Activated T-cell treated with anti-CD3 and anti-CD28 coated beads, Interleukin-2, amount 50 U/mL, for 1 hour (primary cell): ENCODE data around the gene SLC2A9.
"Not testable (repeated sequence)": the region's sequence is repeated elsewhere in the genome, so short reads cannot be mapped to it uniquely, and the experiment has no call there.

Experiments used
- DNase-seq: peaks from one replicate; pipeline ENCODE4 v3.0.0-alpha.2; 2020

SLC2A9 gene

GRCh38 chr4:9994246-9994847 is 26.9 kb downstream of the SLC2A9 start:
- DNase-seq: no peak

GRCh38 chr4:9989918-9990635 is 31.2 kb downstream of the SLC2A9 start:
- no peak for DNase-seq

GRCh38 chr4:9988933-9989332 is 32.4 kb downstream of the SLC2A9 start:
- DNase-seq: no peak

DNA sequence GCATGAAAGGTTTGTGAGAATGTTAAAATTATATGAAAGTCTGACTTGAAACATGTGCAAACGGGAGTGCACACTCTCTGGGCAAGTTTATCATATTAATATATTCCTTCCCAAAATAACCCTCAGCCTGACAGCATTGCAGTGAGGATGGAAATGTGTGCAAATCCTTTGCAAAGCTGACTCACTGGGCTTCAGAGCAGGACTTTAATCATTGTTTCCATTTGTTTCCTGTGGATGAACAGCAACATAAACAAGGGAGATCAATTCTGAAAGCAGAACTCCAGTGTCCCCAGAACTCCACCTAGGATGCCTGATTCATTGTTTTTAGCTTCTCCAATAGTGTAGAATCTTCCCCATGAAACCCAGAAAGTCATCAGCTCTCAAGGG is 32.9 kb downstream of the SLC2A9 start:
- DNase-seq: no peak

DNA sequence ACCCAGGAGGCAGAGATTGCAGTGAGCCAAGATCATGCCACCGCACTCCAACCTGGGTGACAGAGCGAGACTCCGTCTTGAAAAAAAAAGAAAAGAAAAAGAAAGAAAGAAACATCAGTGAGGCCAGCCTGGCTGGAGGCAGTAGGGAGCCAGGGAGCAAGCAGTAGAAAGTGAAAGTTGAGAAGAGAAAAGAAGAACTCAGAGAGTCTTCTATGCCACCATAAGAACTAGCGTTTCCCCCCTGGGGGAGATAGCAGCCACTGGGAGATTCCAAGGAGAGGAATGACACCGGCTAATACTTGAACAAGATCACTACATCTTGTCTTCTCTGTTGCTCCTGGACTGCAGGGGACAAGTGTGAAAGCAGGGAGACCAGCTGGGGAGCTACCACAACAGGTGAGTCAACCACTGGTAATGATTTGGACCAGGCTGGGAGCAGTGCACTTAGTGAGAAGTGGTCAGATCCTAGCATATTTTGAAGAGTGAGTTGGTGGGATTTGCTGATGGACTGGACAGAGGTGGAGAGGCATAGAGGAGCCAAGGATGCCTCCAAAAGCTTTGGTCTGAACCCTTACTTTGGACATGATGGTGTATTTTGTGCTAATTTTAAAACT is 33.4 kb downstream of the SLC2A9 start:
- DNase-seq: no peak

- DNase-seq: no peak
Observed at GRCh38 chr4:9984621-9985020, 36.7 kb downstream of the SLC2A9 start.

GRCh38 chr4:9983211-9983610 is 38.1 kb downstream of the SLC2A9 start:
- DNase-seq: no peak

- DNase-seq: not testable (repeated sequence)
Observed at GRCh38 chr4:9981899-9982298, 39.4 kb downstream of the SLC2A9 start.

GRCh38 chr4:9980898-9981297 is 40.4 kb downstream of the SLC2A9 start:
- no peak for DNase-seq

- no peak for DNase-seq
Observed at GRCh38 chr4:9979101-9979701, 42.1 kb downstream of the SLC2A9 start.

DNA sequence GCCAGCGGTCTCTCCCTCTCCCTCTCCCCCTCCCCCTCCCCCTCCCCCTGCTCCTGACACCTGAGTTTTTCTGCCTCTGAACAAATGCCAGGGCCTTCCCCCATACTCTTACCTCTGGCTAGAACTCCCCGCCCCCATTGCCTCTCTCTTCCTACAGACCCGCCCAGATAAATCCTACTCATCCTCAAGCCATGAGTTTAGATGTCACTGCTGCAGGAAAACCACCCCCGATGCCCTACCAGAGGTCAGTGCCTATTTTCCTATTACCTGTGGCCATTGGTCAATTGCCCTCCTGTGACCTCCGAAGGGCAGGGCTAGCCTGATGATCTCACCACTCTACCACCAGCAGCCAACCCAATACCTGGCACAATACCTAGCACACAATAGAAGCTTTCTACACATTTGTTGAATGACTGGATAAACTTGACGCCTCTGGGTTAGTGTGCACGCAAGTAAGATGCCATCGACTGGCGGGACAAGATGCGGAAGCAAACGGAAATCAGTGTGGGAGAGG is 43.7 kb downstream of the SLC2A9 start:
- DNase-seq: no peak

- no peak for DNase-seq
Observed at GRCh38 chr4:9976781-9977180, 44.5 kb downstream of the SLC2A9 start.

DNA sequence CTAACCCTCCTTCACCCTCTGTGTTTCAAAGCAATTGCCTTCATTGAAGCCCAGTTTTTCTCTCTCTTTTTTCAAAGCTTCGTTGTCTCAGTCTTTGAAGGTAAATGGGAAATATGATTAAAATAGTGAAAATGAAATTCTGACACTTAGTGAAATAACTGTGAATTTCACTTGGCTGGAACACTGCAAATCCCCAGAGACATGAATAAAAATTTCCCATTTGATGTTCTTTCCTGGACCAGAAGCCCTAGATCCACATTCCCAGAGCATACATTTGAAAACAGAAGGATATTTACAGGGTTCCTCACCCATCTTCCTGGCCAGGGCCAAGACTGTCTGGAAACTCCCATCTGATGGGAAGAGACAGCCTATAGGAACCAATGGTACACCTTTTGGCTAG is 45.0 kb downstream of the SLC2A9 start:
- no peak for DNase-seq

DNA sequence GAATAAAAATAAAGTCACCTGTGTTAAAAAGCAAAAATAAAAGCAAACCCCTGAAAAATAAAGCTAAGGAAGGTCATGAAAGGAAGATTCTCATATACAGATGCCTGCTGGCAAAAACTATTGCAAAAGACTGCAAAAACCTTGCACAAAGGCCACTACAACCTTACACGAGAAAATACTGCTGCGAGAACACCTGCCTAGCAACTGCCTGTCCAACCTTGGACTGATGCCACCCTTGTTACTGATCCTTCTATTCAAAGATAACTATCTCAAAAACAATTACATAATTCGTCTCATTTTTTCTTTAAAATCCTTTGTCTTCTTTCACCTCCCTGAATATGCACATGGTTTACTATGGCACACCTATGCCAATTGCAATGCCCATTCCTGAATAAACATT is 49.6 kb downstream of the SLC2A9 start:
- no peak for DNase-seq

DNA sequence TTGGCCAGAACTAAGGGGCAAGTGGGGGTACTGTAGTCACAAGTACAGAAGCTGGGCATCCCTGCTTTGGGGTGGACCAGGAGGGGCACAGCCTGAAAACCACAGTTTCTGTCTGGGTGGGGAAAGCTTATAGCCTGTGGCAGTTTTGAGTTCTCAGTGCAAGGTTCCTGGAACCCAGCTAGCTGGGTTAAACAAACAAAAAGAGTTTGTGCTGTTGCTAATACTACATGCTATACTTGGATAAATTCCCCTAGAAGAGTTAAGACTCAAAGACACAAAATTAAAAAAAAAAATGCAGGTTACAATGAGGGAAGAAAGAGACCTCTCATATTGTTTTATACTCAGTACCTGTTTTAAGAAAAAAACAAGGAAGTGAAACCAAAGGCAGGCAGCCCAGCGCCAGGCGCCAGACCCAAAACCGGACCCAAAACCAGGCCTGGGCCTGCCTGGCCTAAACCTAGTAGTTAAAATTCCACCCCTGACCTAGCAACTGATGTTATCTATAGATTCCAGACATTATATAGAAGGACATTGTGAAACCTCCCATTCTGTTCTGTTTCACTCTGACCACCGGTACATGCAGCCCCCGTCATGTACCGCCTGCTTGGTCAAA is 50.8 kb downstream of the SLC2A9 start:
- no peak for DNase-seq

GRCh38 chr4:9969526-9970398 is 51.5 kb downstream of the SLC2A9 start:
- DNase-seq: no peak

GRCh38 chr4:9968472-9968871 is 52.8 kb downstream of the SLC2A9 start:
- no peak for DNase-seq

GRCh38 chr4:9964879-9965278 is 56.4 kb downstream of the SLC2A9 start:
- no peak for DNase-seq

GRCh38 chr4:9963328-9963727 is 58.0 kb downstream of the SLC2A9 start:
- no peak for DNase-seq

DNA sequence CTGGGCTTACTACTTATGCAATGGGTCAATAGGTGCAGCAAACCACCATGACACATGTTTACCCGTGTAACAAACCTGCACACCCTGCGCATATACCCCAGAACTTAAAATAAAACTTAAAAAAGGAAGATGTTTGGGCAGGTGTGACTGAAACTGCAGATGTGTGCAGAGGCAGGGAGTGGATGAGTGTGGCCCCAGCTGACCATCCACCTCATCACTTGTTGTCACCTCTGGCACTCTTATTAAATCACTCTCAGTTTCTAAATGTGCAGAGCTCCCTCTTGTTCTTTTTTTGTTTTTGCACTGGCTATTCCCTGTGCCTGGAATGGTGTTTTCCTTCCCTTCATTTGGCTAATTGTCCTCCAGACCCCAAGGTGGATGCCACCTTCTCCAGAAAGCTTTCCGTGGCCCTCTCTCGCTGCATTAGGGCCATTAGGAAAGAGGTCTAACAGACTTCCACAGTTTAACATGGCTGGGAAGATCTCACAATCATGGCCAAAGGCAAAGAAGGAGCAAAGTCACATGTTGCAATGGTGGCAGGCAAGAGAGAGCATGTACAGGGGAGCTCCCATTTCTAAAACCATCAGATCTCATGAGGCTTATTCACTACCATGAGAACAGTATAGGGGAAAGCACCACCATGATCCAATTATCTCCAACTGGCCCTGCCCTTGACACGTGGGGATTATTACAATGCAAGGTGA is 58.5 kb downstream of the SLC2A9 start:
- DNase-seq: no peak

DNA sequence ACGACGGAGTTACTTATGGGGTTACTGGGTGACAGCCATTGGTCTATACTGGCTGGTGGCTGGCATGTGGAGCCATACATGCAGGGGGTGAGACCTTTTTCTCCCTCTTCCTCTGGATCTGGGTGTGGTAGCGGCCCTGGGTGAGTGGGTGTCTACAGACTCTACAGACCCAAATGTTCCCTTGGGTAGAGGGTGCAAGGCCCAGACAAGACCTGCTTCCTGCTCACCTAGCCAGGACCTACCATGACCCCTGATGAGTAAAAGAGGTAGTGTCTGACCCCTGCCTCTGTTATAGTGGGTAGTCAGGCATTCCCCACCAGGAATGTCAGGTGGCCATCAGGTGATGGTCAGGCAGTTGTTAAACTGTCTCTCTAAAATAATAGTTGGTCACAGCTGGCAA is 66.8 kb downstream of the SLC2A9 start:
- DNase-seq: no peak

DNA sequence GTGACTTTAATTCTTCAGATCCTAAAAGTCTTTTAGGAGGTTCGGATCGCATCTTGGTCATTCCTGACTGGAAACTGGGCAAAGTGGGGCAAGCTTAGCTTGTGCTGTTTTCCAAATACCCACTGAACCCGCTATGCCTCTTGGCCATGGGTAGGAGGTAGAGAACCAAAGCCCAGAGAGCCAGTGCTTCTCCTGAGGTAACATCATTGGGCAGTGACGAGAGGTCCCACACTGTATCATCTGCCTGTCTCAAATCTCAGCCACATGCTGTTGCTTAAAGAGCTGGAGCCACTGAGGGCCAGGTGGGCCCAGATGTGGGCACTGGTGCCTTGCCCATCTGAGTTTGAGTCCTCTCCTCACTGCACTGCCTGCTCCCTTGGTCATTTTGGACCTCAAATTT is 68.2 kb downstream of the SLC2A9 start:
- DNase-seq: no peak
